DMS53 treated with DMSO at 0.1 percent for 48 hours (cell line): ENCODE results near the gene FGF4.

Experiments used
- DNase-seq: peaks from one replicate; lab custom pipeline; 2025; ENCODE audit not compliant: unreplicated experiment; lab: John Stamatoyannopoulos, UW

FGF4 gene, protein sequence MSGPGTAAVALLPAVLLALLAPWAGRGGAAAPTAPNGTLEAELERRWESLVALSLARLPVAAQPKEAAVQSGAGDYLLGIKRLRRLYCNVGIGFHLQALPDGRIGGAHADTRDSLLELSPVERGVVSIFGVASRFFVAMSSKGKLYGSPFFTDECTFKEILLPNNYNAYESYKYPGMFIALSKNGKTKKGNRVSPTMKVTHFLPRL

DNA sequence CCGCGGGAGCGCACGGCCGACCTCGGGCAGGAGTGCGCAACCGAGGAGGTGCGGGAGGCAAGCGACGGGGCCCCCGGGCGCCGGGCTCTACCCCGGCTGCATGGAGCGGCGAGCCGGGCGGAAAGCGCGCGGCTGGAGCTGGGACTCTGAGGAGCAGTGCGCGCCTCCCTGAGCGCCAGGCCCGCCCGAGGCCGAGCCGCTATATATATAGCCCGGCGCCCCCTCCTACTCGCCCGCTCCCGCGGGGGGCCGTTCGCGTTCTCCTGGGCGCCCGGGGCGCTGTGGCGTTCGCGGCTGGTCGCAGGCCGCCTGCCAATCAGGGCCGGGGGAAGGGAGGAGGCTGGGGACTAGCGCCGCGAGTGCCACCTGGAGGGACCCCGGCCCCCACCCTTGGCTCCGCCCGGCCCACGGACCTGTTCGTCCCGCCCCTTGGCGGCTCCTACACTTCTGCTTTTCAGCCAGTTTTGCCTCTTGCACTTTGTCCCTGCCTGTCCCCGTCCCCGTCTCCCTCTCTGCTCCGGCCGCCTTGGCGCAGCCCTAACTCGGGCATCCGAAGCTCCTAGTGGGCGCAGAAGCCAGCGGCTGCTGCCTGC, at the start of gene FGF4:
Gene FGF4, minus strand, starts transcription at position 179 of the 593 bp plus-strand sequence. CDS start 257 bp downstream, outside the sequence.
- no peak for DNase-seq

DNA sequence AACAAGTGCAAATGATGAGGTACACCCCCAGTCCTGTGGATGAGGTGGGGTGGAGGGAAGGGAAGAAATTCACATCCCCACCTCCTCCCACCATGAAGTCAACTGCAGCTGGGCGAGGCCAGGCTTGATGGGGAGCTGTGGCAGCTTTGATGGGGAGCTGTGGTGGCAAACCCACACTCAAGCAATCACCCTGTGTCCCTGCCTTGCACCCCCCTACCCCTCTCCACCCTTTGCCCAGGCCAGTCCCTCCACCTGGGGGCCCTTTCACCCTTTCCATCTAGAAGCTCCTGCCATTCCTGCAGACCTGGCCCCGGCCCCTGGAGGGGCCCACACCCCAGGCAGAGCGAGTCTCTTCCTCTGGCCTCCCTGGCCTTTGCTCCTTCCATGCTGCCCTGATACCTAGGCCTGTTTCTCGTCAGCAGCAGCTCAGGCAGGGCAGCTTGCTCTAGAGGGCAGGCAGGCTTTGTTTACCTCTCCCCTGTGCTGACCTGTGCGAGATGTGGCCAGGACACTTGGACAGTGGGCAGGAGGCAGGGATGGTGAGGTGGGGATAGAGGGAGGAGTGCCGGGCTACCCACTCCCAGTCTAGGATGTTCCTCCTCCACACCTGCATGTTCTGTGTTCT, 48.6 kb upstream of the FGF4 start:
- no peak for DNase-seq

DNA sequence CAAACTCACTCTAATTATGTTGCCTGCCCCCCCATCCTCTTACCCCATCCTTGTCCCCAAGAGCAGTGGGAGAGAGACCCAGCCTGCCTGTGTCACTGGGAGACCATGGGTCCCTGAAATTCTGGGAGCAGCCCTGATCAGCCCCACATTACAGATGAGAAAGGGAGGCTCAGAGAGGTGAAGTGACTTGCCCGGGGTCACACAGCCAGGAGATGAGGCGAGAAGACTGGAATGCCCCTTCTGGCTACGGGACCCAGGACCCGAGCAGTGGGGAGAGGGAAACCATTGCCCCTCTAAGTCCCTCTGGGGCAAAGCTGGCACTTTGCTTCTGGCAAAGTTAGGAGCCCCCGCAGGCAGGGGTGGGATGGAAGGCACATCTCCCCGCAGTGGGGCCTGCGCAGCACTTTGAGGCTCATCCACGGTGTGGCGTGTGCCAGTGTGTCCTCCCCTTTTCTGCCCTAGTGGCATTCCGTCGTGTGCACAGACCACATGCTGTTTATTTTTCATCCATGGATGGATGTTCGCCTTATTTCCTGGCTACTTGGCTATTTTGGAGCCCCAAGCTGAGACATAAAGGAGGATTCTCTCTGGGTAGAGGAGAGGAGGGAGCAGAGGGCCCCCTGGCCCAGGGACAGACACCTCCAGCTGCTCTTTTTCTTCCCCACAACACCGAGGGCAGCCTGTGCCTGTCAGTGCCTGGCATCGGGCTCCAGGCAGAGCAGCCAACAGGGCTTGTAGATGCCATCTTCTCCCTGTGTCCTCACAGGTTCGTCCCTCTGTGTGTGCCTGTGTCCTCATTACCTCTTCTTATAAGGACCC, 47.7 kb upstream of the FGF4 start:
- no peak for DNase-seq

DNA sequence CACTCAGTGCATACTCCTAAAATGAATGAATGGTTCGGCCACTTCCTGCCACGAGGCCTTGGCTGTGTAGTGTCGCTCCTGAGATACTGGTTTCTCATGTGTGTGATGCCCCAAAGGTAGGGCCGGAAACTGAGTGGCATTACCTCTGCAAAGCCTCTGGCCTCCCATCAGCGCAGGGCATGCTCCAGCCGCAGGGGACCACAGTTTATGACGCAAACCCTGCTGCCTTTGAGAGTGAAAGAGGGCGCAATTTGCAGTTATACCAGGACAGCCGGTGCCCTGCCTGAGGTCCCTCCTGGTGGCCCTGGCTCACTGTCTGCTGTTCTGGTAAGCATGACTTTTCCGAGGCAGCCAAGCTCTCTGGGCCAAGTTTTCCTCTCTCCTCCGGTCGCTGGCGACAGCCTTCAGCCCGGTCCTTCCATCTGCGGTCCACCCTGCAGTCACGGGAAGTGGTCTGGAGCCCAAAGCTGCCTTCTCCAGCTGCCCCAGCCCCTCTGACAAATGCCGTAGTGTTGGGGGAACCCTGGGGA, 46.4 kb upstream of the FGF4 start:
- no peak for DNase-seq

DNA sequence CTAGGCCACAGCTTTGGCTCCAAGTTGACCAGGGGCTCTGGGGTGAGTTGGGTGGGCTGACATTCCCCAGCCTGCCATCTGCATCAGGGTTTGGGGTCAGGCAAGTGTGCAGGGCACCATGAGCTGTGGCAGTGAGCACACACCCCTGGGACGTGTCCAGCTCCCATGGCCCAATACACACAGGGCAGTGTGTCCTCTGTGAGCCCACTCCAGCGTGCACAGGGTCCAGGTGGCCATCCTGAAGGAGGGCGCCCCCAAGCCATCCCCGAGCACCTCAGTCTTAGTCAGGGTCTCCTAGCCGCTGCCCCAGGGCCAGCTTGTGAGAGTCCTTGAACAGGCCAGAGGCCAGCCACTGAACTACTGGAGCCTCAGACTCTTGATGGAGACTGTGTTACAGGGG, 45.3 kb upstream of the FGF4 start:
- no peak for DNase-seq

DNA sequence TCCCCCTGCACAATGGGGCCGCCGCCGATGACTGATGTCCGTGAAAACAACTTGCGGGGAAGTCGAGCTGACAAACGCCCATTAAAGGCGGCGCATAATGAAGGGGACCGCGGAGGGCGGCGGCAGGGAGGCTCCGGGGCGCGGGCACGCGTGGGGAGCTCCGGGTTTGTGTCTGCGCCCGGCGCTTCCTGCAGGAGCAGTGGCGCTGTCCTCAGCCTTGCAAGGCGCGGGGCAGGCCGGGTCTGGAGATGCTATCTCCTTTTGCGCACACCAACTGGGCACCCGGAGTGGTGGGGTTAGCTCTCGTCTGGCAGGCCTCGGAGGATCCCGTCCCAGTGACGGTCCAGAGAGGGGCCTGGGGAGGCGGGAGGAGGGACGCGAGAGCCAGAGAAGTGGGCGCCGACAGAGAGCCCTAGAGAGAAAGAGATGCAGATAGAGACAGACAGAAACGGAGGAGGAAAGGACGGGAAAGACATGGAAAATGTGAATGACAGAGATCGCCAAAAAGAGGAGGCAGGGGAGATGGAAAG, 44.5 kb upstream of the FGF4 start:
- DNase-seq: no peak

DNA sequence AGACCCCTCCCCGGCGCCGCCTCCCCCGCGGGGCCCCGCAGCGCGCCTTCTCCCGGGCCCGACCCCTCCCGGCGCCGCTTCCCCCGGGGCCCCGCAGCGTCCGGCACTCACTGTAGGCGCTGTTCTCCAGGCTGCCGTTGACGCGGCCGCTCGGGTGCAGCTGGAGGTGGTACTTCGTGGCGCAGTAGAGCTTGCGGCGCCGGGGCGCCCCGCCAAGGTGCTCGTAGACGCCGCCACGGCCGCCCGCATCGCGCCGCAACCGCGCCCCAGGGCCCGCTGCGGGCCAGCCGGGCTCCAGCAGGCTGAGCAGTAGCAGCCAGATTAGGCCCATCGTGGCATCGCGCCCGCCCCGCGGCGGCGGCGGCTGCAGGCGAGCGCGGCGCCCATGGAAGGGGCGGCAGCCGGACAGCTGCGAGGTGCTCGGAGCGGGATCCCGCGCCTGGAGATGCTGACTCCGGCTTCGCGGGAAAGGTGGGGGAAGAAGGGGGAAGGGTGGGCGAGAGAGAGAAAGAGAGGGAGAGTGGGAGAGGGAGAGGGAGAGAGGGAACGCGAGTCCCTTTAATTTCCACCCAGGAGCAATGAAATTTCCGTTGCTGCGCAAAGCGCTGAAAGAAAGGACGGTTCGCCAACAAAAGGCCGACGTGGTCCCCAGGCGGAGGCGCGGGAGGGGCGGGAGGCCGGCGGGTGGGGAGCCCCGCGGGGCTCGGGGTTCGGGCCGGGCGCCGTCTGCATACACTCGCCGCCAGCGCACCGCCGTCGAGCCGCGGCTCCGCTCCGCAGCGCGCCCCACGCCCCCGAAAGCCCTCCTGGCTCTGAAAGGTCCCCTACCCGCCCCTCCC, 43.7 kb upstream of the FGF4 start, which contains the start of gene FGF3:
Gene FGF3, minus strand, starts transcription at position 814 of the 839 bp plus-strand sequence. Its CDS starts 483 bp downstream, at position 331.
- DNase-seq: no peak

DNA sequence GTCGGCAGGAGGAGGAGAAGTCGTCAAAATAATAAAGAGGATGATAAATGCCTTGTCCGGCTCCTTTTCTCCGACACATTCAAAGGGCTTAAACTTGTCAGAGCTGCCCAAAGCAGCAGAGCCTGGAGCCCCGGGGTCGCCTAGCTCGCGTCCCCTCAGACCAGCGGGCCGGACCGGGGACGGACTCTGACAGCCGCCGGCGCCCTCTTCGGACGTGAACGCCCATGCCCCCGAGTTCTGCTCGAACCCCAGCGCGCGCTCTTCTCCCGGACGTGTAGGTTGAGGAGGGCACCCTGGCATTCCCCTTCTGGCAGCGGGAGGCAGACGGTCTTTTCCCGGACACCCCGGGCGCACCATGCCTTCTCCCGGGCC, 43.1 kb upstream of the FGF4 start:
- no peak for DNase-seq

DNA sequence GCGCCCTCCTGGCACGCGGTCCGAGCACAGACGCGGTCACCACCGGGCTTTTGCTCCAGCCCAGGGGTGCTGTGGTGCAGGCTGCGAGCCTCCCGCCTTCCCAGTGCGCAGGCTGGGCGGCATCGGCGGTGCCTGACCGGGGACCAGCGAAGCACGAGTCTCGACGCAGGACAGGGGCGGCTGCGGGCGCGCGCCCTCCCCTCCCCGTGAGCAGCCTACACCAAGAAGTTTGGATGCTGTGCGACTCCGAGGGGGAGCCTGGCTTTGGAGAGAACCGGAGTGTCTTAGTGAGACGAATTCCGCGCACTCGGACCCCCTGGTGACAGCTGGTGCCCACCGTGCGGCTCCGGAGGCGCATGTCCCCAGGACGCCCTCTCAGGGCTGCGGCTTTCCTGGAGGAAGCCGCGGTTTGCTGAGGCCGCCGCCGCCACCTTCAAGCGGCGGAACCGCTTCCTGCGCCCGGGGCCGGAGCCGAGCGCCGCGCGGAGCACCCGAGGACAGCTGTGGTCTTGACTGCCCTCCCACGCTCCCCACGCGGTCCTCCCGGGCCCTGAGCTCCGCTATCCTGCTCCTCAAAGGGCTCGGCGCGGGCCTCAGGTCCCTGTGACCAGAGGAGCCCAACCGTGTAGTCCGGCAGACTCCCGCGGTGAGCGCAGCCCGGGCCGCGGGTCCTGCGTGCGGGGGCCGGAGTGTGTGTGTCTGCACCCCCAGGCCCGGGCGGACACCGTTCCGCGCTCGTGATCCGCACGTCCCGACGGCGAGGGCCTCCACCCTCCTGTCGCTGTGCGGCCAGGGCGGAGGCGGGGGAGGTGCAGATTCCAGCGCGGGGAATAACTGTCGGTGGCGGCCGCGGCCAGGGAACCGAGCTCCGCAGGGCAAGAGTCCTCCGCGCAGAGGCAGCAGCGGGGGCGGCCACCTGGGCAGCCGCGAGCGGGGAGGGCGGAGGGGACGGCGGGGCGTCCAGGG, 42.4 kb upstream of the FGF4 start:
- DNase-seq: no peak

DNA sequence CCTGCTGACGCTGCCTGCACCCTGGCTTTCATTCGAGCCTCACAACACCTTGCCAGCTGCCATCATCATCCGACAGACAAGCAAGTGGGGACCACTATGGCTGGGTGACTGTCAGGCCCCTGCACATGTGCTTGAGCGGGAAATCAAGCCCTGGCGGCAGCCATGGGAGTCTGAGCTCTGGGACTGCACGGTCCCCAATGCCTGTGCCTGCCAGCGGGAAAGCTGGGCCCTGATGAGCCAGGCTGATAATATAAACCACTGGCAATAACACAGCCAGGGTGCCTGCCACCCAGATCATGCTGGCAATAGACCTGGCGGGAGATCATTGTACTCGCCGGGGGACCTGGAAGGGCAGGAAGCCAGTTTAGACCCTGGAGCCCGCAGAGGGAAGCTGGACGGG, 41.5 kb upstream of the FGF4 start:
- no peak for DNase-seq

DNA sequence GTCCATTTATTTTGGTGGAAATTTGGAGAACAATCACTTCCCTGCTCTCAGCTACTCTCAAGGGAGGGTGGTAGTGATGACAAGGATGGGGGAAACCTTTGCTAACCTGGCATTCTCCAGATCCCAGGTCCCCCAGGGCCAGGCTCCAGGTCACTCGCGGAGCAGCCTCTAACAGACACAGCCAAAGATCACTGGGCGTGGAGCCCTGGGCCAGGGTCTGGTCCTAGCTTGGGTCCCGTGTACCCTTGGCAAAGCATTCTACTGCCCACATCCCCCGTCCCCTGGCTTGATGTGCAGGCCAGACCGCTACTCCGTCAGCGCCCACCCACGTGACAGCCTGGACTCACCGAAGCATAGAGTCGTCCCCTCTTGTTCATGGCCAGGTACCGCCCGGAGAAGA, 40.8 kb upstream of the FGF4 start:
- no peak for DNase-seq

DNA sequence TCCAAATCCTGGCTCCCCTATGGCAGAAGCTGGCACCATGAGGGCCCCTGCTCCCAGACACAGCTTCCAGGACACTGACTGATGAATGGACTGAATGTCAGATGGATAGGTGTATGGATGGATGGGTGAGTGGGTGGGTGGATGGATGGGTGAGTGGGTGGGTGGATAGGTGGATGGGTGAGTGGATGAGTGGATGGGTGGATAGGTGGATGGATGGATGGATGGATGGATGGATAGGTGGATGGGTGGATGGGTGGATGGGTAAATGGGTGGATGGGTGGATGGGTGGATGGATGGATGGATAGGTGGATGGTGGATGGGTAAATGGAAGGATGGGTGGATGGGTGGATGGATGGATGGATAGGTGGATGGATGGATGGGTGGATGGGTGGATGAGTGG, 39.8 kb upstream of the FGF4 start:
- no peak for DNase-seq

DNA sequence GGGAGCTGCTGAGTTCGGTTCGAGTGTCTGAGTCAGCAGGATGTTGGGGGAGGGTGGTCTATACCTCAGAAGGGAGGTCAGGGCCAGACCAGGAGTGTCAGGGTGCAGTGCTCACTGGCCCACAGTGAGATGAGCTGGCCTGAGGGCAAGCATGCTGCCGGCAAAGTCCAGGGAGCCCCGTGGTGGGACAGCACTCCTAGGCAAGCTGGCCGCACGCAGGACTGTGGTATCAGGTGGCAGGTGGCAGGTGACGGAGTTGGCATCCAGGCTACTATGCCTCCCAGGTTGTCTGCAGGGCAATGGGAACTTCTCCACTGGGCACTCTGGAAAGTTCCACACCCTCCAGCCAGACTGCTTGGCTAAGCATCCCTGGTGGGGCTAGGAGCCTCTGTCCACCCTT, 39.3 kb upstream of the FGF4 start:
- DNase-seq: no peak

DNA sequence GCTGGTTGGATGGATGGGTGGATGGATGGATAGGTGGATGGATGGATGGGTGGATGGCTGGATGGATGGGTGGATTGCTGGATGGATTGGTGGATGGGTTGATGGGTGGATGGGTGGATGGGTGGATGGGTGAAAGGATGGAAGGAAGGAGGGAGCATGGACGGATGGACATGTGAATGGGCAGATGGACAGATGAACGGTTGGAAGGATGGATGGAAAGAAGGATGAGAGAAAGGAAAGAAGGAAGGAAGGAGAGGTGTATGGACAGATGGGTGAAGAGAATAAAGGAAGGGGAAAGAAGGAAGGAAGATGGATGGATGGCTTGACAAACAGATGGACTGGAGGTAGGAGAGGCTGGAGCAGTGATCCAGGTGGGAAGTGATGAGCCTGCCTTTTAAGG, 38.7 kb upstream of the FGF4 start:
- no peak for DNase-seq

DNA sequence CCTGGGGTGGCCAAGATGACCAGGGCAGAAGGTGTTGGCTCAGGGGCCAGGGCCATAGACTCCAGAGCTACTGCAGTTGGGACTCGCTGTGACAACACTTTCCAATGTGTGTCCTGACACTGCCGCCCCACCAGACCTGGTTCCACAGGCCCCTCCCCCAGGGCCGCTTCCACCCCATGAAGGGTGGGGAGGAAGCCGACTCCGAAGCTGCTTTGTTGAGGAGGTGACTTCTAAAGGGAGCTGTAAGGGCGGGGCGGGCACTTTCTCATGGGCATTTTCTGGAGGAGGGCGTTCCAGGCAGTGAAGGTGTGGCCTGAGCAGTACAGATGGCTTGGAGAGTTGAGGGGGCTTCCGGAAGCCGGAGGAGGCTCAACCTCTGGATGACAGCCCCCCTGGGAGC, 37.8 kb upstream of the FGF4 start:
- DNase-seq: no peak

DNA sequence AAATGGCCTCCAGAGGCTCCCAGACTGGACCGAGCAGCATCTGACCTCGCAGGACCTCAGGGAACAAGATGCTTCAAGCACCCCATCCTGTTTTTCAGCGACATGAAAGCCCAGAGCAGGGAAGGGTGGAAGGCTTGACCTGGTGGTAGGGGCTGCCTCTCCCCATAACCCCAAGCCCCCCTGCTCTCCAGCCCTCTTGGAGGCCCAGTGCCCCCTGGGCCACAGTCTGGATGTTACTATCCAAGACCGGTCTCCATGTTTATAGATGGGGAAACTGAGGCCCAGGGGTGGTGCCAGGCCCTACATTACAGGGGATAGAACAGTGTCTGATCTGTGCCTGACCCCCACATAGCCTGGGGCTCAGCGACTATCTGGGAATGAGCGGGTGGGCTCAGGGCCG, 37.1 kb upstream of the FGF4 start:
- no peak for DNase-seq

DNA sequence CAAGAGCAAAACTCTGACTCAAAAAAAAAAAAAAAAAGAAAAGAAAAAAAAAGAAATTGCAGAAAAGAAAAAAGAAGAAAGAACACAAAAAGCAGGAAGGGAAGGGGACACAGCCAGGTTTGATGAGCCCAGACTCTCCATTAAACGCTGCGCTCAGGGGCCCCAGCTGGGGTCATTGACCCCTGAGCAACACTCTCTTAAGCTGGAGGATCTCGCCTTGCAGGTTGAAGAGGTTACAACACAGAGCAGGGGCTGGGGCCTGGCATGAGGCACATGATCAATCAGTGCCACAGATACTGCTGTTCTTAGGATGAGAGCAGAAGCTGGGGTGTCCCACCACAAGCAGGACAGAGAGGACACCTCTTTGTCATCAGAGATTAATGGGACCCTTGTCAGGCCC, 36.3 kb upstream of the FGF4 start:
- DNase-seq: no peak

DNA sequence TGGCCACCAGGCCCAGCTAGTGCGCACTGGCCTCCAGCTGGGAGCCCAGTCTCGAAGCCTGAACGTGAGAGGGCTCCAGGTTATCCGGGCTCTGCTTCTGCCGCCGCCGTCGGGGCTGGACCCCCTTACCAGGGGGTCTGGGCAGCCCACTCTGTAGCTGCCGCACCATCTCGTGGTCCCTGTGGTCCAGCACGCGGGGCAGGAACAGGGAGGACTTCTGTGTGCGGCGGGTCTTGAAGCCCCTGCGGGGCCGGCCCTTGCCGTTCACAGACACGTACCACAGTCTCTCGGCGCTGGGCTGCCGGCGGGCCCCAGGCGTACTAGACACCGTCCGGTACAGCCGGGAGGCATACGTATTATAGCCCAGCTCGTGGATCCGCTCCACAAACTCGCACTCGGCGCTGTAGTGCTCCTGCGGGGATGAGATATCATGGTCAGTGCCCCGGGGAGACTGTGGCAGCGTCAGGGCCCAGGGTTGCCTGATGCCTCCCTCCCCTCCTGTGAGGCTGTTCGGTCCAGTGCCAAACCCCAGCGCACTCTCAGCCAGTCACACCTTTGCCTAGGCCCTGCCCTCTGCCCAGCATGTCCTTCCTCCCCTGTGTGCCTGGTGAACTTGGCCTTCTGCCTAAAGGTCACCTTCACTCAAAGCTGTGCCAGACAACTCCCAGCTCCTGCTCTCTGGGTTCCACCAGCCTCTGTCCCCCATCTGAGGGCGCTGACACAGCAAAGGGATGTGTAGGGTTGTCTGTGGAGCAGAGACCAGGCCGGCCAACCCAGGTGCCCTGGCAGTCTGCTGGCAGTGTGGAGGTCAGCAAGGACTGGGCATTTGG, 35.4 kb upstream of the FGF4 start:
- DNase-seq: no peak
